Endothelial cell of umbilical vein (primary cell): ENCODE data around the gene TOP2A. TPM values are rescaled to one million over a fixed set of nuclear protein-coding genes. Genes with fewer than 3 reads are reported as not detected.
"Not testable (repeated sequence)": the region's sequence is repeated elsewhere in the genome, so short reads cannot be mapped to it uniquely, and the experiment has no call there.

Source experiments
- BruUV-seq: library from RNA; stranded (reverse); fragments of 400-500 nt; replicated peaks from 2 replicates; lab custom pipeline; 2021; lab: Mats Ljungman, UMichigan
- CTCF ChIA-PET: fragments of 300-600, 350-600 bp; sonication (Branson Sonifier 250); formaldehyde crosslinking; loops from one replicate; lab custom pipeline; 2021; ENCODE audit warnings: antibody characterized with exemption, inconsistent platforms; lab: Charles Lee
- POLR2A ChIA-PET: fragments of 300-600, 350-600 bp; sonication (Branson Sonifier 250); formaldehyde crosslinking; loops from one replicate; lab custom pipeline; 2021; ENCODE audit warnings: antibody characterized with exemption, inconsistent platforms; lab: Charles Lee
- DNase-seq: peaks from one replicate; pipeline ENCODE4 v3.0.0-alpha.2; 2011; ENCODE audit warnings: low read depth, low spot score
- FAIRE-seq: peaks from 2 replicates; lab custom pipeline; 2011; peaks lifted over from hg19 to GRCh38; lab: Jason Lieb, UNC
- H2AFZ ChIP-seq: 2 replicates; pipeline ENCODE4 v1.6.0; 2012; ENCODE audit warnings: low read depth, low read length, control low read depth, inconsistent platforms
- H3K27ac ChIP-seq: 2 replicates; pipeline ENCODE4 v1.5.1; 2011; ENCODE audit warnings: low read depth, mild to moderate bottlenecking, control low read depth, low read length, moderate library complexity; ENCODE audit not compliant: insufficient read depth
- H3K27me3 ChIP-seq, 2 experiments: 2 replicates each; pipeline versions ENCODE4 v1.6.0 to v1.6.1; 2011; ENCODE audit warnings: low read length in 2 of 2, mixed read lengths in 1 of 2; ENCODE audit not compliant: control insufficient read depth in 2 of 2, insufficient read depth in 2 of 2
- H3K36me3 ChIP-seq, 2 experiments: 2 replicates in 1 of 2; 3 replicates in 1 of 2; pipeline ENCODE4 v1.5.1; 2011; ENCODE audit warnings: low read length in 2 of 2, mild to moderate bottlenecking in 1 of 2, moderate library complexity in 1 of 2; ENCODE audit not compliant: control insufficient read depth in 2 of 2, insufficient read depth in 2 of 2; ENCODE audit errors: extremely low read depth in 1 of 2
- H3K4me1 ChIP-seq: 3 replicates; pipeline ENCODE4 v1.5.1; 2011; ENCODE audit warnings: mild to moderate bottlenecking, low read length; ENCODE audit not compliant: control insufficient read depth, insufficient read depth; ENCODE audit errors: extremely low read depth
- H3K4me2 ChIP-seq: 2 replicates; pipeline ENCODE4 v1.6.1; 2011; ENCODE audit warnings: low read length, control low read depth, mixed read lengths; ENCODE audit not compliant: insufficient read depth
- H3K4me3 ChIP-seq, 3 experiments: fragments of 200-600 bp in 1 of 3; sonication (generic), shearing (Covaris generic) in 1 of 3; replicated peaks in 1 of 3; 2 replicates each; pipeline ENCODE4 v1.5.1; 2011 to 2016; ENCODE audit warnings: control low read depth in 3 of 3, low read length in 3 of 3, mild to moderate bottlenecking in 2 of 3, inconsistent platforms in 1 of 3, low read depth in 1 of 3, moderate library complexity in 1 of 3; ENCODE audit not compliant: insufficient read depth in 1 of 3
- H3K79me2 ChIP-seq: 2 replicates; pipeline ENCODE4 v1.6.0; 2012; ENCODE audit warnings: low read length, inconsistent platforms; ENCODE audit not compliant: control insufficient read depth, insufficient read depth
- H3K9ac ChIP-seq: replicated peaks from 2 replicates; pipeline ENCODE3; 2011; ENCODE audit warnings: low read length, control low read depth; ENCODE audit not compliant: insufficient read depth; ENCODE audit errors: extremely low read depth
- H3K9me1 ChIP-seq: replicated peaks from 3 replicates; pipeline ENCODE4 v1.6.0; 2011; ENCODE audit warnings: mild to moderate bottlenecking, low read length; ENCODE audit not compliant: control insufficient read depth, insufficient read depth; ENCODE audit errors: extremely low read depth
- H3K9me3 ChIP-seq: replicated peaks from 2 replicates; pipeline ENCODE4 v1.5.1; 2012; ENCODE audit warnings: low read length, inconsistent platforms; ENCODE audit not compliant: control insufficient read depth, insufficient read depth
- H4K20me1 ChIP-seq: replicated peaks from 2 replicates; pipeline ENCODE3; 2011; ENCODE audit warnings: mild to moderate bottlenecking, low read length; ENCODE audit not compliant: control insufficient read depth, insufficient read depth; ENCODE audit errors: extremely low read depth
- EZH2 ChIP-seq: IDR thresholded peaks from 2 replicates; pipeline ENCODE4 v1.6.1; 2012; ENCODE audit warnings: borderline replicate concordance, low read depth, mild to moderate bottlenecking, moderate library complexity, low read length, inconsistent platforms; ENCODE audit not compliant: severe bottlenecking
- FOS ChIP-seq: IDR thresholded peaks from 2 replicates; pipeline ENCODE4 v1.6.1; 2011; ENCODE audit warnings: mild to moderate bottlenecking, low read length, moderate library complexity, borderline replicate concordance; ENCODE audit not compliant: insufficient read depth
- GATA2 ChIP-seq: IDR thresholded peaks from 2 replicates; pipeline ENCODE4 v1.7.0; 2011; ENCODE audit warnings: low read depth, mild to moderate bottlenecking, moderate library complexity, mixed read lengths, low read length; ENCODE audit not compliant: insufficient read length, insufficient read depth
- JUN ChIP-seq: IDR thresholded peaks from 2 replicates; pipeline ENCODE4 v1.6.1; 2011; ENCODE audit warnings: borderline replicate concordance, low read depth; ENCODE audit not compliant: insufficient read length, insufficient read depth
- MYC ChIP-seq: IDR thresholded peaks from one replicate; pipeline ENCODE4 v1.6.1; 2011; ENCODE audit warnings: mild to moderate bottlenecking, low read depth, low read length
- POLR2A ChIP-seq: IDR thresholded peaks from 2 replicates; pipeline ENCODE4 v1.6.1; 2012; ENCODE audit warnings: low read depth, mild to moderate bottlenecking, control low read depth, low read length
- POLR2AphosphoS5 ChIP-seq: IDR thresholded peaks from 2 replicates; pipeline ENCODE4 v1.6.1; 2012; ENCODE audit warnings: low read depth, mild to moderate bottlenecking, control low read depth, low read length, moderate library complexity; ENCODE audit not compliant: insufficient read depth
- dilution Hi-C: fragments of 300-500 bp; cut with MboI; formaldehyde crosslinking; loops from one replicate; pipeline ENCODE4 v1.15.0; 2019; ENCODE audit warnings: low sequenced_read_pairs; ENCODE audit not compliant: extremely low pct_ligation_motif_present
- intact Hi-C: fragments of 100-400 bp; cut with micrococcal nuclease; formaldehyde crosslinking; loops from one replicate; pipeline ENCODE4 v1.10.0; 2022
- polyA plus RNA-seq, 4 experiments: library from polyadenylated mRNA; depleted of rRNA in 3 of 4; stranded (reverse) in 3 of 4; unstranded in 1 of 4; fragments of >200 nt; gene quantifications; 2 replicates each; pipeline versions ENCODE4 v1.2.1 to v1.2.3, GENCODE V29; 2011 to 2012; ENCODE audit warnings: missing spikeins in 1 of 4
- total RNA-seq: library from RNA; stranded (reverse); gene quantifications from 2 replicates; pipeline ENCODE4 v1.2.3, GENCODE V29; 2021
- TF ChIP-seq, protein P1 (sequence below): IDR thresholded peaks from 2 replicates; pipeline ENCODE4 v1.6.1; 2011; ENCODE audit not compliant: insufficient read depth, insufficient read length
- TF ChIP-seq, protein P2 (sequence below), 2 donors: IDR thresholded peaks; 1 replicate in 1 of 2; 2 replicates in 1 of 2; pipeline ENCODE4 v1.5.1; 2011; ENCODE audit warnings: low read length in 2 of 2, mild to moderate bottlenecking in 2 of 2, moderate library complexity in 2 of 2, control low read depth in 1 of 2, inconsistent platforms in 1 of 2, low read depth in 1 of 2; ENCODE audit not compliant: insufficient read depth in 1 of 2; ENCODE audit errors: extremely low read depth in 1 of 2

TOP2A gene
- total and polyA plus RNA-seq, 2 donors (not counting 3 experiments of a cell fraction or from before 2014, with no cell fraction given), result 31.3 to 160 TPM

DNA sequence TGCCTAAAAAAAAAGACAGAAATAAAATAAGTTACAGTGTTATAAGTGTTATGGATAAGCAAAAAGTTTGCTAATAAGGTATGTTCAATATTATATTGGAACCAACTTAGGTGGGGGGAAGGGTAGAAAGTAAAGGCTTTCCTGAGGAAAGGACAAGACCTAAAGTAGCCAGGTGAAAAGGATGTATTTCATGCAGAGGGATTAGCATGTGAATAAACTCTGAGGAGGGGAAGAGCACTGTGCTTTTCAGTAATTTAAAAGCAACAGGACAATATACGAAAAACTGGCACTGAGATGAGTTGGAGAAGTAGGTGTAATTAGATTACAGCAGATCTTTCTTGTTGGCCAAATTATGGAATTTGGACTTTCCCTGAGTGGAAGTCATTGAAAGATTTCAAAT is 7.6 kb downstream of the TOP2A start:
- H3K4me1 ChIP-seq, result no peaks in the 10 kb centered on the region
- H3K27me3 ChIP-seq, result no peaks in the 10 kb centered on the region
- CTCF ChIA-PET, result interaction anchor here (3.0 kb wide), 1 partner anchor 66 kb away, joined by 12 read pairs; no protein-coding TSS in a partner anchor
- no peak overlapping the region for H3K4me3 ChIP-seq
- no peak overlapping the region for H3K4me2 ChIP-seq
- TF ChIP-seq, protein P1, sequence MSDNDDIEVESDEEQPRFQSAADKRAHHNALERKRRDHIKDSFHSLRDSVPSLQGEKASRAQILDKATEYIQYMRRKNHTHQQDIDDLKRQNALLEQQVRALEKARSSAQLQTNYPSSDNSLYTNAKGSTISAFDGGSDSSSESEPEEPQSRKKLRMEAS, result no peak
- TF ChIP-seq MYC, result no peak
- no peak for TF ChIP-seq POLR2A
- no peak for TF ChIP-seq POLR2AphosphoS5
- TF ChIP-seq FOS, result no peak
- TF ChIP-seq GATA2, result no peak
- TF ChIP-seq, protein P2, sequence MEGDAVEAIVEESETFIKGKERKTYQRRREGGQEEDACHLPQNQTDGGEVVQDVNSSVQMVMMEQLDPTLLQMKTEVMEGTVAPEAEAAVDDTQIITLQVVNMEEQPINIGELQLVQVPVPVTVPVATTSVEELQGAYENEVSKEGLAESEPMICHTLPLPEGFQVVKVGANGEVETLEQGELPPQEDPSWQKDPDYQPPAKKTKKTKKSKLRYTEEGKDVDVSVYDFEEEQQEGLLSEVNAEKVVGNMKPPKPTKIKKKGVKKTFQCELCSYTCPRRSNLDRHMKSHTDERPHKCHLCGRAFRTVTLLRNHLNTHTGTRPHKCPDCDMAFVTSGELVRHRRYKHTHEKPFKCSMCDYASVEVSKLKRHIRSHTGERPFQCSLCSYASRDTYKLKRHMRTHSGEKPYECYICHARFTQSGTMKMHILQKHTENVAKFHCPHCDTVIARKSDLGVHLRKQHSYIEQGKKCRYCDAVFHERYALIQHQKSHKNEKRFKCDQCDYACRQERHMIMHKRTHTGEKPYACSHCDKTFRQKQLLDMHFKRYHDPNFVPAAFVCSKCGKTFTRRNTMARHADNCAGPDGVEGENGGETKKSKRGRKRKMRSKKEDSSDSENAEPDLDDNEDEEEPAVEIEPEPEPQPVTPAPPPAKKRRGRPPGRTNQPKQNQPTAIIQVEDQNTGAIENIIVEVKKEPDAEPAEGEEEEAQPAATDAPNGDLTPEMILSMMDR (IDR thresholded peaks at IDR 0.05; ENCODE audit: extremely low read depth in 1 of 2, insufficient read depth in 1 of 2, low read depth in 1 of 2, low read length in 2 of 2), result no peak
- no peak for TF ChIP-seq EZH2
- no peak for TF ChIP-seq JUN
- no peaks in the 10 kb centered on the region for H4K20me1 ChIP-seq
- no peaks in the 10 kb centered on the region for H3K9me3 ChIP-seq
- H3K79me2 ChIP-seq, result peaks cover 26% of the 10 kb centered on the region
- no TSS peak for BruUV-seq
- H3K9ac ChIP-seq, result no peak overlapping the region
- DNase-seq, result no peak
- H2AFZ ChIP-seq, result no peak overlapping the region
- no peak for FAIRE-seq
- no peaks in the 10 kb centered on the region for H3K9me1 ChIP-seq
- intact Hi-C loops (loop anchor here (10.0 kb wide), 1 partner anchor 205 kb away; no protein-coding TSS in a partner anchor), dilution Hi-C loops (no loop called here)
- H3K36me3 ChIP-seq, result peaks cover 0 to 25% of the 10 kb centered on the region in 2 experiments
- no peak overlapping the region for H3K27ac ChIP-seq
- POLR2A ChIA-PET, result no interaction called here

DNA sequence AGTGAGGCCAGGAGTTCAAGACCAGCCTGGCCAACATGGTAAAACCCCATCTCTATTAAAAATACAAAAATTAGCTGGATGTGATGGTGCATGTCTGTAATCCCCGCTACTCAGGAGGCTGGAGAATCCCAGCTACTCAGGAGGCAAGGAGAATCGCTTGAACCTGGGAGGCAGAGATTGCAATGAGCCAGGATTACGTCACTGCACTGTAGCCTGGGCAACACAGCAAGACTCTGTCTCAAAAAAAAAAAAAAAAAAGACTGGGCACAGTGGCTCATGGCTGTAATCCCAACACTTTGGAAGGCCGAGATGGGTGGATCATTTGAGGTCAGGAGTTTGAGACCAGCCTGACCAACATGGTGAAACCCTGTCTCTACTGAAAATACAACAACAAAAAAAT is 8.2 kb downstream of the TOP2A start:
- H3K9ac ChIP-seq, DNase-seq, H3K4me3 ChIP-seq, H3K9me1 ChIP-seq, H3K4me2 ChIP-seq, H3K4me1 ChIP-seq, CTCF ChIA-PET, FAIRE-seq, H2AFZ ChIP-seq, BruUV-seq, dilution Hi-C loops, H4K20me1 ChIP-seq, H3K27me3 ChIP-seq, H3K9me3 ChIP-seq, H3K27ac ChIP-seq, intact Hi-C loops: not testable (repeated sequence)
- POLR2A ChIA-PET, result interaction anchor here (1.1 kb wide), 1 partner anchor 21 kb away, joined by 5 read pairs; no protein-coding TSS in a partner anchor
- H3K79me2 ChIP-seq, result peaks cover 26% of the 10 kb centered on the region
- H3K36me3 ChIP-seq, result peaks cover 0 to 26% of the 10 kb centered on the region in 2 experiments
